G401.6 (cell line): ENCODE results near the gene GGCT.
"Not testable (repeated sequence)": the region's sequence is repeated elsewhere in the genome, so short reads cannot be mapped to it uniquely, and the experiment has no call there.

Source experiments
- FAIRE-seq: peaks from 2 replicates; lab custom pipeline; 2012; peaks lifted over from hg19 to GRCh38; lab: Jason Lieb, UNC

The GGCT gene

DNA sequence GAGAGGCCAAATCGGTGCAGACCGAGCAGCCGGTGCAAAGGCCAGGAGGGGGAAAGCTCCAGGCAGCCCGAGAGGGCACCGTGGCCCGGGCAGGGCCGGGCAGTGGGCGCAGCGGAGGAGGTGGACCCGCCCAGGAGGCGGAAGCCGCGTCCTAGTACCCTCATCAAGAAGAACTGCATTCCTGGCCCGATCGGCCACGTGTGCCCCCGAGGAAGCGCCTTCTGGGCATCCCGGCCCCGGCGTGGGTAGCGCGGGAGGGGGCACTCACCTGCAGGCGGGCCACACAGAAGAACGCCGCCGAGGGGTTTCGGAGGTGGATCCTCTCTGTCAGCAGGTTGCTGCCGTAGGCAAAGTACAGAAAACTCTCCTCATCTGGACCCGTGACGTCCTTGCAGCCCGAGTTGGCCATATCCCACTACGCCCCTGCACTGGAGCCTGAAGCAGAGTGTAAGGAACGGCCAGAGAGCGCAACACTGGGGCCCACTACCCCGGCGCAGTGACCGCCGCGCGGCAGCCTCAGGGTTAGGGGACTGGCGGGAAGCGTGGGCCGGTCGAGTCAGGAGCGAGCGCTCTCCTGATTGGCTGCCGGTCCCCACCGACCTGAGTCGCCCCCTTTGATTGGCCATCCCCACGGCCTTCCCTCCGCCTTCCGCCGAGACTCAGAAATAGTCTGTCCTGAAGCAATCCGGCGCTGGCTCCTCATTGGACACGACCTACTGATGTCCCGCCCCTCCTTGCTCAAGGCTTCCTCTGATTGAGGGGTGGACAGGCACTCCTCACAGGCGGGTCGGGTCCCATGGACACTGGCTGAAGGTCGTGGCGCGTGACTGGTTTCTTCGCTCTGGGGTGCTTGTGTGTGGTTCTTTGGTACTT, at the start of gene GGCT:
Gene GGCT (minus strand): TSS at position 529 of the 873 bp plus-strand sequence. CDS start 120 bp downstream, at position 409.
- FAIRE-seq: peak; percentile 98

DNA sequence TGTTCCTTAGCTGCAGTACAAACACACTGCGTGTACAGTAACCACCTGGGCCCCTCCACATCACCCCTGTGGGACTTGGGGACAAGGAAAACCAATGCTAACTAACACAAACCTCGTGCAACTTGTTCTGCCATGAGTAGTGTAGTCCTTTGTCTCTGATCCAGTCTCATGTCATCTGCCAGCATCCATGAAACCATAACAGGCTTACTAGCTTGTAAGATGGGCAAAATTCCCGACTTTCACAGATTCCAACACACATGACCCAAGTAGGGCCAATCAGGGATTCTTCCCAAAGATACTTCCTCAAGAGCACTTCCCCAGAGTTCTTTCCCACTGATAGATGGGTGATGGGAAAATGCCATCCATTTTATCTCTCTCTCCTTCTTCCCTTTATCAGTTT, 48.9 kb upstream of the GGCT start:
- no peak for FAIRE-seq

DNA sequence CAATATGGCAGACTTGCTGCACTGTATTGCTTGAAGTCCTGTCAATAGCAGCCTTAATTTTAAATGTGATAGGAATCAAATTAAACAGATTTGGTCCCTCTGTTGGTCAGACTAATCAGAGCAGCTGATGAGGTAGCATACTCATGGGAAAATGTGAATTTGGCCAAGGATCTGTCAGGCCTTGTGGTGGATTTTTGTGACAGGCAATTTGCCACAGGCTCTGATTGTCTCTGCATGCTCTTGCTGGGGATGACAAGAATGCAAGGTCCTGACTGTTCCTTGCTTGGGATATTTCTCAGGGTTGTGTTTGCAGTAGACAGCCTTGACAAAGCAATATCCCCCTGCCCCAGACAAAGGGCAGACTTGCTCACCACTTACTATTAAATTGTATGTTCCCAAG, 48.5 kb upstream of the GGCT start:
- no peak for FAIRE-seq

- FAIRE-seq: no peak
Observed at GRCh38 chr7:30552330-30552729, 47.7 kb upstream of the GGCT start.

DNA sequence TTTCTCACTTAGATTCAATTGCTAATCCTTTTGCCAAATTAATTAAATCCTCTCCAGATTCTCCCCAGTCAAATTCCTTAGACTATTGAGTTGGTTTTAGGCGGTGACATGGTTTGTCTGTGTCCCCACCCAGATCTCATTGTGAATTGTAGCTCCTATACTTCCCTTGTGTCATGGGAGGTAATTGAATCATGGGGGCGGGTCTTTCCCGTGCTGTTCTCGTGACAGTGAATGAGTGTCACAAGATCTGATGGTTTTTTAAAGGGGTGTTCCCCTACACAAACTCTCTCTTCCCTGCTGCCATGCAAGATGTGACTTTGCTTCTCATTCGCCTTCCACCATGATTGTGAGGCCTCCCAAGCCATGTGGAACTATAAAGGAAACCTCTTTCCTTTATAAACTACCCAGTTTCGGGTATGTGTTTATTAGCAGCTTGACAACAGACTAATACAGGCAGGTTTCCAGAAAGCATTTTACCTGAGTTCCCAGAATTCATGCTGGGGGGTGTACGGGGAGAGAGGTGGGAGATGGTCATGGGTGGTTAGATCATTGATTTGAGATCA, 45.4 kb upstream of the GGCT start:
- no peak for FAIRE-seq

GRCh38 chr7:30548845-30549244, 44.2 kb upstream of the GGCT start:
- peak; percentile 97 for FAIRE-seq

GRCh38 chr7:30546596-30546995, 42.0 kb upstream of the GGCT start:
- no peak for FAIRE-seq

- FAIRE-seq: no peak
Observed at GRCh38 chr7:30545791-30546555, 41.3 kb upstream of the GGCT start.

DNA sequence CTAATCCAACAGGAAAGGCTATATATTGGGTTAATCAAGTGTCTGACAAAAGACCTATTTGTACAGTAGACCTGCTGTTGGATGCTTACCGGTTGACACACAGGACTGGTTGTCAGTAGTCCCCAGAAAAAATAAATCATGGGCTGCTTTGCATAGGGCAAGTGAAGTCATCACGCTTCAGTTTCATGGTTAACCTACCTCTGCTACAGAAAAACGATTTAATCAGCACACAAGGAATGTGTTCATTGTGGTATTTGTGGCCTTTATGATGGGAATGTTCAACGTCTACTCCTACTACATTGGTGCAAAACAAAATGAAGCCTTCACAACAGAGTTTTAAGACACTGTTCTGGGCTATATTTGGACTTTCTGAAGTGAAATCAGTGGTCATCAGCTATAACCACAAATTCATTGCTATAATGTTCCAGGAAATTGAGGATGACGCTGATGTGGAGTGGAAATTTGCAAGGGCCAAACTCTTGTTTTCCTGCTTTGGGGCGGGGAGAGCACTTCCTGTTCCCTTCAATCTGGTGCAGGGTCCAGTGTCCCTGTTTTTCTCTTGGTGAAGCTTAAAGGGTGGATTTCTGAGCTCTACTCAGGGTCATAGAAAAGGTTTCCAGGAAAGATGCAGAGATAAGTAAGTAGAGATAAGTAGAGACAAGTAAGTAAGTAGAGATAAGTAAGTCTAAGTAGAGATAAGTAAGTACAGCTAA, 39.3 kb upstream of the GGCT start:
- FAIRE-seq: no peak

- not testable (repeated sequence) for FAIRE-seq
Observed at GRCh38 chr7:30543115-30543514, 38.5 kb upstream of the GGCT start.

- no peak for FAIRE-seq
Observed at GRCh38 chr7:30533886-30534285, 29.3 kb upstream of the GGCT start.

GRCh38 chr7:30531286-30531685, 26.7 kb upstream of the GGCT start:
- FAIRE-seq: no peak

- FAIRE-seq: peak; percentile 48
Observed at GRCh38 chr7:30530373-30530772, 25.7 kb upstream of the GGCT start.

DNA sequence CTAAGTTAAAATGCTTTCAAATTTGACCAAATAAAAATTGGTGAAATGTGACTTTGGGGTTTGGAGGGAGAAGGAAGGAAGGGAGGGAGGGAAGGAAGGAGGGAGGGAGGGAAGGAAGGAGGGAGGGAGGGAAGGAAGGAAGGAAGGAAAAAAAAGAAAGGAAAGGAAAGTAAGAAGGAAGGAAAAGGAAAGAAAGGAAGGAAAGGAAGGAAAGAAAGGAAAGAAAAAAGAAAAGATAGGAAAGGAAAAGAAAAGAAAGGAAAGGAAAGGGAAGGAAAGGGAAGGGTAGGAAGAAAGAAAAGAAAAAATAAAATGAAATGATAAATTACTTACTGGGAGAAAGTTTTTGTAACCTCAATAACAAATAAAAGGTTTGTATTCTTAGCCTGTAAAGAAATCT, 24.1 kb upstream of the GGCT start:
- no peak for FAIRE-seq

GRCh38 chr7:30527297-30527696, 22.7 kb upstream of the GGCT start:
- not testable (repeated sequence) for FAIRE-seq

DNA sequence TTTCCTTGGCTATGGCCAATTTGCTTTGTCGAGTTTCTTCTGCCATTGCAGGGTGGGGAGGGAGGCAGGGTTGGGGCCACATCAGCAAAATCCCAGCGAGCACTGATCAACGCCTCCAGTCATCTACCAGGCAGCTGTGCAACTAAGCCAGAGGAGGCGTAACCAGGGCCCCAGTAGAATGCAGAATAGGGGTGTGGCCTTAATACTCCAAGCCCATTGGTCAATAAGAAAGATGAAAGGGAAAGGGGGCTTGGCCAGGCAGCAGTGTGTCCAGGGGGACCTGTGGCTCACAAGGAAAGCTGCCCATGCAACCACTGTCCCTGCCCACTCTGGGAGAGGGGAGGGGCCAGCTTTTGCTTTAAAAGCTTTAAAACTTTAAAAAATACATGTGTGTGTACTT, 21.5 kb upstream of the GGCT start:
- no peak for FAIRE-seq

DNA sequence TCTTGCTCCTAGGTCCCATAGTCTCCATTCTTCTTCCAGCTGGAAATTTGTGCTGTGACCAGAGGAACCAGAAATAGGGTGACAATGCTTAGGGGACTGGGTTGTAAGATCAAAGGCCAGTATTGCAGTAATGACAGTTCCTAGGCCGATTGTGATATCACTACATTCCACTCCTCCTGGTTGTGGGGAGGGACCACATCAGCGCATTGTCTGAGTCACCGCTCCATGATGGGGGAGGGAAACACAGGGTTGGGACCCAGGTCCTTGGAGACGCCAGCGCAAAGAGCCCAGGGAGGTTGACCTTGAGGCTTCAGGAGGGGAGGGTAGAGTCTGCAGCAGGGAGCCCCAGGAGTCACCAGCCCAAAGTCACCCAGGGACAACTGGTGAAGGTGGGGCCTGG, 20.8 kb upstream of the GGCT start:
- no peak for FAIRE-seq

- no peak for FAIRE-seq
Observed at GRCh38 chr7:30524545-30524944, 19.9 kb upstream of the GGCT start.

DNA sequence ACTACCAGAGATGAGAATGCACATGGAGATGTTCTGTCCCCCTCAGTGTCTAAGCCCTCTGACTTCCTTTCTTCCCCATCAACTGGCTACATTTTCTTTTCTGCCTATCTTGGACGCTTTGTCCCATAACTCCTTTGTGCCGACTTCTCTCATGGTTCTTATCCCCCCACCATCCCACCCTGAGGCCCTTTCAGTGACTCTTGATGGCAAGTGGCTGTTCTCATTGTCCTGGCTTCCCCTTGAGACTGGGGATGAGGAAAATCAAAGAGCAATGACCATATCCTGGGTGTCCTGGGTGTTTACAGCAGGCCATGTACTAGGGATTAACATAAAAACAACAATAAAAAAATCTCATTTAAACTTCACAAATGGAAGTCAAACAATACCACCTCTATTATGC, 18.8 kb upstream of the GGCT start:
- FAIRE-seq: no peak

DNA sequence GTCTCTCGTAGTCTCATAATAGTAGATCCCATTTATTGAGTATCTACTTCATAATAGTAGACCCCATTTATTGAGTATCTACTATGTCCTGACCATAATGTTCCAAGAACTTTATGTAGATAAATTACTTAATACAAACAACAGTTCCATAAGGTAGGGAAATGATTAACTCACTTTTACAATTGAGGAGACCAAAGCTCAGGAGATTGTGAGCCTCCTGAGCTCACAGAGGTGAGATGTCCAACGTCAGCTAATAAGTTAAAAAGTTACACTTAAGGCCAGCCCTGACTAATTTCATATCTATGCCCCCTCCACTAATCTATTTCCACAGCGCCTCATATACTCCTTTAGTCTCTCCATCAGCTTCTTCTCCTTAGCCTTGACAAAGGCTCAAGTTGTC, 17.5 kb upstream of the GGCT start:
- no peak for FAIRE-seq

- FAIRE-seq: no peak
Observed at GRCh38 chr7:30521532-30521931, 16.9 kb upstream of the GGCT start.

- no peak for FAIRE-seq
Observed at GRCh38 chr7:30519122-30519521, 14.5 kb upstream of the GGCT start.

DNA sequence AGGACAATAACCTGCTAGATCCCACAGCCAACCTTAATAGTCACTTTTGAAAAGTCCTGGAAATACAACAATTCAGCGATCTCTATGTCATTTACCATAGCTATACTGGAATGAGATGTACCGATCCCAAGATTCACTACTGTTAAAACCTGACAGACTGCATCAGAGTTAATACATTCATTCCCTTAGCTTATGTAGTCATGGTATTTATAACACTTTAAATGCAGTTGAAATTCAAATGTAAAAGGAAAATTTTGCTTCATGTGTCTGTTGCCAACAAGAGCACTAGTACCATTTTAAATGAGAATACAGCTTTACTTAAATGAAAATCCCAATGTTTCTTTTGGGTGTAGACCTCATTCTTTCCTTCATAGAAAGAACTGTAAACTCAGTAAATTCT, 11.1 kb upstream of the GGCT start:
- peak; percentile 13 for FAIRE-seq
